HepG2 (cell line): ENCODE measurements around the gene ZNF214. TPM values are rescaled to one million over a fixed set of nuclear protein-coding genes. Genes with fewer than 3 reads are reported as not detected.

Experiments used
- ATAC-seq: fragments of 200-7000 bp; cut with Tn5 transposase; 3 replicates; pipeline ENCODE4 v1.9.1; 2020; ENCODE audit warnings: mild to moderate bottlenecking, moderate library complexity
- Bru-seq: library from RNA; stranded (reverse); fragments of 400-500 nt; gene quantifications from one replicate; lab custom pipeline; 2021; lab: Mats Ljungman, UMichigan
- BruChase-seq, 2 experiments: library from RNA; stranded (reverse); fragments of 400-500 nt; gene quantifications; one replicate each; lab custom pipeline; 2021; lab: Mats Ljungman, UMichigan
- BruUV-seq: library from RNA; stranded (reverse); fragments of 400-500 nt; replicated peaks from 2 replicates; lab custom pipeline; 2021; lab: Mats Ljungman, UMichigan
- CTCF ChIA-PET: fragments of 300-600 bp; formaldehyde crosslinking; extraction: SDS; loops from one replicate; lab custom pipeline; 2021; ENCODE audit warnings: low total read pairs, inconsistent platforms, low intra/inter-chr PET ratio; lab: Yijun Ruan, JAX
- POLR2A ChIA-PET: fragments of 350-600 bp; sonication (Branson Sonifier 250); formaldehyde crosslinking; loops from one replicate; lab custom pipeline; 2020; ENCODE audit warnings: antibody characterized with exemption, inconsistent platforms; lab: Yijun Ruan, JAX
- DNase-seq: peaks from one replicate; pipeline ENCODE4 v3.0.0-alpha.2; 2015; ENCODE audit warnings: low spot score
- FAIRE-seq: peaks from 3 replicates; lab custom pipeline; 2011; peaks lifted over from hg19 to GRCh38; lab: Jason Lieb, UNC
- H2AFZ ChIP-seq: one replicate; pipeline ENCODE4 v1.6.1; 2011; ENCODE audit warnings: low read length, inconsistent platforms
- H3K27ac ChIP-seq: fragments of 300-600 bp; 3 replicates; pipeline ENCODE4 v1.8.0; 2011; ENCODE audit warnings: mixed run types, mild to moderate bottlenecking, mixed read lengths, low read length, inconsistent platforms; ENCODE audit not compliant: insufficient read depth; ENCODE audit errors: extremely low read length
- H3K27me3 ChIP-seq, 2 experiments: fragments of 200-600 bp in 1 of 2; 2 replicates in 1 of 2; 3 replicates in 1 of 2; pipeline versions ENCODE4 v1.6.0 to v1.8.0; 2011; ENCODE audit warnings: low read length in 2 of 2, mild to moderate bottlenecking in 2 of 2, moderate library complexity in 2 of 2, inconsistent platforms in 1 of 2; ENCODE audit not compliant: insufficient read depth in 2 of 2, control insufficient read depth in 1 of 2
- H3K36me3 ChIP-seq, 2 experiments: fragments of 200-600 bp in 1 of 2; replicated peaks in 1 of 2; 2 replicates in 1 of 2; 3 replicates in 1 of 2; pipeline versions ENCODE4 v1.5.1 to v1.8.0; 2011; ENCODE audit warnings: low read length in 2 of 2, inconsistent platforms in 1 of 2; ENCODE audit not compliant: insufficient read depth in 2 of 2, control insufficient read depth in 1 of 2
- H3K4me1 ChIP-seq: 2 replicates; pipeline ENCODE4 v1.5.1; 2012; ENCODE audit warnings: low read length, inconsistent platforms; ENCODE audit not compliant: insufficient read depth
- H3K4me2 ChIP-seq: 2 replicates; pipeline ENCODE4 v1.6.0; 2011; ENCODE audit warnings: low read depth, low read length, inconsistent platforms
- H3K4me3 ChIP-seq, 3 experiments: fragments of 200-600 bp in 1 of 3; sonication (generic), shearing (Covaris generic) in 1 of 3; replicated peaks in 1 of 3; 2 replicates each; pipeline ENCODE4 v1.5.1; 2011 to 2016; ENCODE audit warnings: low read length in 3 of 3, inconsistent platforms in 2 of 3, low read depth in 2 of 3, mild to moderate bottlenecking in 2 of 3, control low read depth in 1 of 3, mixed read lengths in 1 of 3; ENCODE audit not compliant: insufficient read depth in 1 of 3
- H3K79me2 ChIP-seq: one replicate; pipeline ENCODE4 v1.6.1; 2011; ENCODE audit warnings: low read length, inconsistent platforms; ENCODE audit not compliant: insufficient read depth
- H3K9ac ChIP-seq: 2 replicates; pipeline ENCODE4 v1.6.0; 2011; ENCODE audit warnings: mild to moderate bottlenecking, low read depth, low read length, inconsistent platforms; ENCODE audit not compliant: insufficient read depth
- H3K9me3 ChIP-seq: 2 replicates; pipeline ENCODE4 v1.5.1; 2012; ENCODE audit warnings: mild to moderate bottlenecking, low read length
- H4K20me1 ChIP-seq: 2 replicates; pipeline ENCODE4 v1.6.0; 2011; ENCODE audit warnings: inconsistent platforms, mild to moderate bottlenecking, low read length, moderate library complexity; ENCODE audit not compliant: insufficient read depth
- CEBPB ChIP-seq: IDR thresholded peaks from 2 replicates; pipeline ENCODE4 v1.6.1; 2011; ENCODE audit warnings: low read depth, low read length, improper control_type of control experiment, borderline replicate concordance
- CENPBD1 ChIP-seq: sonication (generic); formaldehyde crosslinking; IDR thresholded peaks from 2 replicates; pipeline ENCODE4 v1.8.0; 2022; ENCODE audit warnings: missing genetic modification reagents, low read depth, mild to moderate bottlenecking, borderline replicate concordance
- MXD1 ChIP-seq: sonication (generic); formaldehyde crosslinking; IDR thresholded peaks from 2 replicates; pipeline ENCODE4 v1.4.0; 2020; ENCODE audit warnings: mild to moderate bottlenecking, missing genetic modification reagents
- NAIF1 ChIP-seq: sonication (generic); formaldehyde crosslinking; IDR thresholded peaks from 2 replicates; pipeline ENCODE4 v1.5.0; 2020; ENCODE audit warnings: mild to moderate bottlenecking, missing genetic modification reagents, borderline replicate concordance
- RARA ChIP-seq: IDR thresholded peaks from 2 replicates; pipeline ENCODE4 v1.6.1; 2016; ENCODE audit warnings: missing genetic modification reagents, missing compliant biosample characterization
- SP1 ChIP-seq, 2 experiments: fragments of 450-650 bp in 1 of 2; sonication (generic) in 1 of 2; formaldehyde crosslinking in 1 of 2; IDR thresholded peaks; 2 replicates each; pipeline versions ENCODE4 v1.4.0 to v1.6.1; 2016 to 2020; ENCODE audit warnings: missing genetic modification reagents in 1 of 2
- SRY ChIP-seq: sonication (generic); formaldehyde crosslinking; IDR thresholded peaks from 2 replicates; pipeline ENCODE4 v1.8.0; 2022; ENCODE audit warnings: mild to moderate bottlenecking, missing genetic modification reagents
- ZC3H13 ChIP-seq: sonication (generic); formaldehyde crosslinking; IDR thresholded peaks from 2 replicates; pipeline ENCODE4 v1.8.1; 2023; ENCODE audit warnings: mild to moderate bottlenecking, missing genetic modification reagents, moderate library complexity
- WGBS: methylation state at CpG from one replicate; pipeline ENCODE4 v1.1.6; 2017; ENCODE audit warnings: low lambda C conversion rate; 5-methylcytosine and 5-hydroxymethylcytosine counted together
- in situ Hi-C: cut with HindIII; loops from 2 replicates; pipeline ENCODE4 v1.10.0; 2017; ENCODE audit warnings: low pct_unique_long_range_greater_than_20kb; ENCODE audit not compliant: extremely low pct_ligation_motif_present
- intact Hi-C: fragments of 100-400 bp; cut with micrococcal nuclease; formaldehyde crosslinking; loops from one replicate; pipeline ENCODE4 v1.10.0; 2022; ENCODE audit not compliant: unreplicated experiment
- long read RNA-seq, 2 experiments: library from RNA in 1 of 2; library from polyadenylated mRNA in 1 of 2; stranded (forward) in 1 of 2; unstranded in 1 of 2; transcript quantifications; one replicate each; pipeline ENCODE4 v2.0.0, GENCODE V29; 2019 to 2022
- polyA minus RNA-seq, 3 experiments: library from RNA; depleted of rRNA, polyadenylated mRNA; stranded (reverse); fragments of >200 nt; gene quantifications; 2 replicates each; pipeline ENCODE4 v1.2.3, GENCODE V29; 2011; ENCODE audit warnings: low replicate concordance in 1 of 3
- polyA plus RNA-seq, 8 experiments: library from polyadenylated mRNA; depleted of rRNA in 3 of 8; stranded (reverse) in 7 of 8; unstranded in 1 of 8; fragments of >200 nt; fragmentation: Illumina TruSeq in 4 of 8; extraction: Trizol in 4 of 8; gene quantifications; 2 replicates each; pipeline versions ENCODE4 v1.2.1 to v1.2.3, GENCODE V29; 2011 to 2016; ENCODE audit warnings: low read depth in 4 of 8, missing spikeins in 1 of 8, mixed read lengths in 1 of 8; ENCODE audit not compliant: insufficient read depth in 1 of 8
- total RNA-seq, 5 experiments: library from RNA; depleted of rRNA; stranded (reverse); fragments of >200 nt; fragmentation: Illumina TruSeq; extraction: Trizol; gene quantifications; 2 replicates each; pipeline ENCODE4 v1.2.3, GENCODE V29; 2016; ENCODE audit warnings: low read depth in 1 of 5

Gene ZNF214
- total RNA-seq (2016; rRNA removed; fragmentation: Illumina TruSeq; extraction: Trizol) (1.9 and 2.6 TPM in 2 replicates), polyA plus RNA-seq (2011; rRNA removed) (0.28 and 0.42 TPM in 2 replicates), polyA minus RNA-seq (2011; rRNA and poly(A)+ RNA removed; ENCODE audit: low replicate concordance) (1.1 TPM in 1 of 2 replicates, not detected in the other), Bru-seq, nascent RNA (percentile 41 among the genes with signal in this experiment), BruChase-seq, experiment 1, labeled RNA remaining after a 6-hour chase (percentile 16 among the genes with signal in this experiment), BruChase-seq, experiment 2, labeled RNA remaining after a 2-hour chase (percentile 29 among the genes with signal in this experiment)
- 0.30 and 1.1 TPM in 2 replicates for total RNA-seq (2016; cell fraction: cytosol; rRNA removed; fragmentation: Illumina TruSeq; extraction: Trizol; ENCODE audit: low read depth)
- total RNA-seq (2016; cell fraction: insoluble cytoplasmic fraction; rRNA removed; fragmentation: Illumina TruSeq; extraction: Trizol) = 2.1 and 2.9 TPM in 2 replicates
- total RNA-seq (2016; cell fraction: membrane; rRNA removed; fragmentation: Illumina TruSeq; extraction: Trizol) = 1.2 and 1.4 TPM in 2 replicates
- 2.7 TPM in 2 replicates for total RNA-seq (2016; cell fraction: nucleus; rRNA removed; fragmentation: Illumina TruSeq; extraction: Trizol)
- polyA plus RNA-seq (2011; cell fraction: cytosol; rRNA removed) = 0.25 and 0.29 TPM in 2 replicates
- 0.43 TPM in 1 of 2 replicates, not detected in the other for polyA plus RNA-seq (2011; cell fraction: nucleus; rRNA removed)
- 0.17 and 0.24 TPM in 2 replicates for polyA plus RNA-seq (2012)
- 0.80 and 1.1 TPM in 2 replicates for polyA plus RNA-seq (2016; cell fraction: cytosol; fragmentation: Illumina TruSeq; extraction: Trizol; ENCODE audit: low read depth)
- 1.1 and 1.2 TPM in 2 replicates for polyA plus RNA-seq (2016; cell fraction: insoluble cytoplasmic fraction; fragmentation: Illumina TruSeq; extraction: Trizol; ENCODE audit: low read depth)
- polyA plus RNA-seq (2016; cell fraction: membrane; fragmentation: Illumina TruSeq; extraction: Trizol; ENCODE audit: low read depth) = 0.47 and 0.81 TPM in 2 replicates
- polyA plus RNA-seq (2016; cell fraction: nucleus; fragmentation: Illumina TruSeq; extraction: Trizol; ENCODE audit: insufficient read depth, low read depth) = 1.5 and 2.3 TPM in 2 replicates
- 0.35 and 0.40 TPM in 2 replicates for polyA minus RNA-seq (2011; cell fraction: cytosol; rRNA and poly(A)+ RNA removed)
- 3.9 and 5.7 TPM in 2 replicates for polyA minus RNA-seq (2011; cell fraction: nucleus; rRNA and poly(A)+ RNA removed)
- long read RNA-seq, experiment 1 = 0 reads
- long read RNA-seq, experiment 2 = 0 reads

- in situ Hi-C loops = no loop called here
- Histone ChIP-seq H3K4me3 (peak within 1 kb of the TSS; percentile 66 to 80 (median 75)), H3K79me2 (no peaks in the 10 kb centered on the region), H3K4me2 (peak within 1 kb of the TSS; percentile 85), H3K9ac (peak within 1 kb of the TSS; percentile 58), H2AFZ (peak within 1 kb of the TSS; percentile 98), H3K36me3 (no peaks in the 10 kb centered on the region), H3K27ac (peak within 1 kb of the TSS; percentile 35), H3K27me3 (peaks cover 0 to 3% of the 10 kb centered on the region in 2 experiments; a peak in 1 of 5 replicates), H3K9me3 (no peaks in the 10 kb centered on the region), H4K20me1 (no peaks in the 10 kb centered on the region), H3K4me1 (peaks cover 15% of the 10 kb centered on the region)
- no TSS peak for BruUV-seq
- ChIA-PET POLR2A (no interaction called here), CTCF (no interaction called here)
- 52% methylated on average over 15 of the region's 47 CpGs for WGBS
- ATAC-seq = peak; percentile 99
- no peak for FAIRE-seq
- intact Hi-C loops = no loop called here
- DNase-seq = peak; percentile 90
- TF ChIP-seq CENPBD1 (no peak), RARA (CRISPR knock-in tag) (no peak), ZC3H13 (CRISPR knock-in tag) (no peak), NAIF1 (CRISPR knock-in tag) (no peak), SRY (CRISPR knock-in tag) (no peak), MXD1 (no peak), CEBPB (no peak), SP1 (IDR thresholded peaks at IDR 0.05) (no peak), SP1 (CRISPR knock-in tag; IDR thresholded peaks at IDR 0.05) (peak; percentile 49; the same call in 1 of the 2 replicates)
Observed at GRCh38 chr11:7020183-7020917, at the start of gene ZNF214, which contains the start of gene NLRP14. Gene ZNF214, minus strand, starts transcription at chr11:7020346. Its CDS starts 17,511 bp downstream, at chr11:7002835. Gene NLRP14, plus strand, starts transcription at chr11:7020479. Its CDS starts 18,108 bp downstream, at chr11:7038587.
